Panc1 (cell line): Measurements from ENCODE around the gene NCAM2. TPM values are rescaled to one million over a fixed set of nuclear protein-coding genes. Genes with fewer than 3 reads are reported as not detected.

Experiments used
- ATAC-seq: fragments of 200-7000 bp; cut with Tn5 transposase; 2 replicates; pipeline ENCODE4 v1.9.1; 2020; ENCODE audit warnings: mild to moderate bottlenecking, moderate library complexity
- BruUV-seq: library from RNA; stranded (reverse); fragments of 400-500 nt; replicated peaks from 2 replicates; lab custom pipeline; 2021; lab: Mats Ljungman, UMichigan
- CTCF ChIA-PET: fragments of 300-600 bp; sonication (Branson Sonifier 250); formaldehyde crosslinking; loops from one replicate; lab custom pipeline; 2022; ENCODE audit warnings: antibody characterized with exemption; lab: Charles Lee
- POLR2A ChIA-PET: fragments of 300-600 bp; sonication (Branson Sonifier 250); formaldehyde crosslinking; loops from one replicate; lab custom pipeline; 2022; ENCODE audit warnings: antibody characterized with exemption; lab: Charles Lee
- DNase-seq: peaks from one replicate; pipeline ENCODE4 v3.0.0-alpha.2; 2010; ENCODE audit warnings: low read depth, low spot score
- H3K27ac ChIP-seq: 2 replicates; pipeline ENCODE4 v1.5.1; 2011; ENCODE audit warnings: mild to moderate bottlenecking, low read length, inconsistent platforms
- H3K27me3 ChIP-seq: fragments of 200-500 bp; sonication (Bioruptor generic); 2 replicates; pipeline ENCODE4 v1.6.0; 2014; ENCODE audit warnings: low read length, inconsistent platforms; ENCODE audit not compliant: control insufficient read depth, insufficient read depth
- H3K36me3 ChIP-seq: fragments of 200-500 bp; sonication (Bioruptor generic); 2 replicates; pipeline ENCODE4 v1.5.1; 2014; ENCODE audit warnings: inconsistent platforms, mild to moderate bottlenecking, low read length, moderate library complexity; ENCODE audit not compliant: control insufficient read depth, insufficient read depth
- H3K4me1 ChIP-seq: 2 replicates; pipeline ENCODE4 v1.5.1; 2011; ENCODE audit warnings: inconsistent platforms, mild to moderate bottlenecking, low read length, moderate library complexity; ENCODE audit not compliant: control insufficient read depth, insufficient read depth
- H3K4me3 ChIP-seq, 2 experiments: 2 replicates each; pipeline ENCODE4 v1.5.1; 2011 to 2012; ENCODE audit warnings: low read depth in 2 of 2, low read length in 2 of 2, mild to moderate bottlenecking in 2 of 2, inconsistent platforms in 1 of 2, moderate library complexity in 1 of 2
- H3K9me3 ChIP-seq: fragments of 200-500 bp; sonication (Bioruptor generic); 2 replicates; pipeline ENCODE4 v1.5.1; 2014; ENCODE audit warnings: low read depth, mild to moderate bottlenecking, inconsistent platforms, low read length, moderate library complexity; ENCODE audit not compliant: control insufficient read depth, insufficient read depth
- CTCF ChIP-seq: fragments of 450-650 bp; IDR thresholded peaks from 2 replicates; pipeline ENCODE4 v1.5.1; 2017; ENCODE audit warnings: mild to moderate bottlenecking
- POLR2AphosphoS5 ChIP-seq: IDR thresholded peaks from 2 replicates; pipeline ENCODE4 v1.6.1; 2012; ENCODE audit warnings: mild to moderate bottlenecking, low read depth, low read length, moderate library complexity
- REST ChIP-seq, 2 experiments: IDR thresholded peaks; 2 replicates each; pipeline ENCODE4 v1.6.1; 2011 to 2012; ENCODE audit warnings: low read depth in 2 of 2, control low read depth in 1 of 2, low read length in 1 of 2, mild to moderate bottlenecking in 1 of 2, moderate library complexity in 1 of 2; ENCODE audit not compliant: insufficient read depth in 1 of 2
- SIN3A ChIP-seq: IDR thresholded peaks from 2 replicates; pipeline ENCODE4 v1.6.1; 2012; ENCODE audit warnings: low read depth, mild to moderate bottlenecking, low read length, moderate library complexity, borderline replicate concordance; ENCODE audit not compliant: insufficient read depth
- TCF7L2 ChIP-seq: IDR thresholded peaks from 2 replicates; pipeline ENCODE4 v1.6.1; 2011; ENCODE audit warnings: mild to moderate bottlenecking, low read depth, low read length, inconsistent platforms
- in situ Hi-C: cut with HindIII; loops from 2 replicates; pipeline ENCODE4 v1.10.0; 2016; ENCODE audit warnings: low sequenced_read_pairs, low pct_unique_long_range_greater_than_20kb
- intact Hi-C: fragments of 100-400 bp; cut with micrococcal nuclease; formaldehyde crosslinking; loops from one replicate; pipeline ENCODE4 v1.10.0; 2022; ENCODE audit not compliant: unreplicated experiment
- total RNA-seq: library from RNA; stranded (reverse); gene quantifications from one replicate; pipeline ENCODE4 v1.2.1, GENCODE V29; 2021; ENCODE audit not compliant: unreplicated experiment

The NCAM2 gene
- total RNA-seq, 1 experiment from 2014 or later: 2.2 TPM

DNA sequence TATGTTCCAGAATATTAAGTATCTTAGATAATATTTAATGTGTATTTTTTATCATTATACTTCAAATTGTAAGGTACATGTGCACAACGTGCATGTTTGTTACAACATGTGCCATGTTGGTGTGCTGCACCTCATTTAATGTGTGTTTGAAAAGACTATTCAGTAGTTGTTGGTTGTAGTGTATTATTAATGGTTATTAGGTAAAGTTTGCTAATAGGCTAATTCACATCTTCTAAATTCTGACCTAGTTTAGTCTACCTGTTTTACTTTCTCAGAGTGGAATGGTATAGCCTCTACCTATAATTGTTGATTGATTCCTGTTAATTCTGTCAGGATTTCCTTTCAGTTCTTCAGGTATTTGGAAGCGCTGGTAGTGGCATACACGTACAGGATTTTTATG is 153.0 kb downstream of the NCAM2 start:
- no peaks in the 10 kb centered on the region for H3K4me1 ChIP-seq
- TF ChIP-seq POLR2AphosphoS5: no peak
- no peak for TF ChIP-seq SIN3A
- TF ChIP-seq REST (IDR thresholded peaks at IDR 0.05; ENCODE audit: insufficient read depth in 1 of 2, low read depth in 2 of 2, low read length in 1 of 2): no peak
- H3K4me3 ChIP-seq: no peak overlapping the region
- no peaks in the 10 kb centered on the region for H3K27me3 ChIP-seq
- in situ Hi-C loops: no loop called here
- DNase-seq (no peak), ATAC-seq (no peak)
- BruUV-seq: no TSS peak
- H3K27ac ChIP-seq: no peak overlapping the region
- POLR2A ChIA-PET: no interaction called here
- H3K36me3 ChIP-seq: no peaks in the 10 kb centered on the region
- no peaks in the 10 kb centered on the region for H3K9me3 ChIP-seq
- intact Hi-C loops: no loop called here
- CTCF ChIA-PET: no interaction called here

GRCh38 chr21:21156397-21156796 is 158.2 kb downstream of the NCAM2 start:
- Histone ChIP-seq H3K4me3 (no peak overlapping the region), H3K27ac (no peak overlapping the region), H3K27me3 (no peaks in the 10 kb centered on the region), H3K4me1 (no peaks in the 10 kb centered on the region), H3K36me3 (no peaks in the 10 kb centered on the region), H3K9me3 (no peaks in the 10 kb centered on the region)
- ATAC-seq: no peak
- TF ChIP-seq TCF7L2 (no peak), REST (IDR thresholded peaks at IDR 0.05; ENCODE audit: insufficient read depth in 1 of 2, low read depth in 2 of 2, low read length in 1 of 2) (no peak), POLR2AphosphoS5 (no peak), CTCF (no peak), SIN3A (no peak)
- DNase-seq: no peak
- in situ Hi-C loops: no loop called here
- CTCF ChIA-PET: no interaction called here
- POLR2A ChIA-PET: no interaction called here
- BruUV-seq: no TSS peak
- intact Hi-C loops: no loop called here
